MM.1S (cell line): ENCODE measurements around the gene ATF7.

Source experiments
- DNase-seq: peaks from one replicate; pipeline ENCODE4 v3.0.0-alpha.2; 2015
- H2AFZ ChIP-seq: fragments of 300-600 bp; sonication (generic); 2 replicates; pipeline ENCODE4 v1.6.0; 2016; ENCODE audit warnings: antibody characterized with exemption, low read length
- H3F3A ChIP-seq: fragments of 300-600 bp; sonication (generic); 2 replicates; pipeline ENCODE4 v1.6.1; 2016; ENCODE audit warnings: mild to moderate bottlenecking, antibody characterized with exemption, low read length, moderate library complexity, mixed read lengths; ENCODE audit not compliant: insufficient read depth
- H3K27ac ChIP-seq: fragments of 300-600 bp; sonication (generic); 2 replicates; pipeline ENCODE4 v1.5.1; 2016; ENCODE audit warnings: mild to moderate bottlenecking, low read length
- H3K27me3 ChIP-seq: fragments of 300-600 bp; sonication (generic); replicated peaks from 2 replicates; pipeline ENCODE4 v1.6.0; 2016; ENCODE audit warnings: low read length; ENCODE audit not compliant: insufficient read depth
- H3K36me3 ChIP-seq: fragments of 300-600 bp; sonication (generic); replicated peaks from 2 replicates; pipeline ENCODE4 v1.6.1; 2016; ENCODE audit warnings: mild to moderate bottlenecking, low read length, mixed read lengths; ENCODE audit not compliant: insufficient read depth
- H3K4me1 ChIP-seq: fragments of 300-600 bp; sonication (generic); 2 replicates; pipeline ENCODE4 v1.6.1; 2016; ENCODE audit warnings: low read length, mixed read lengths
- H3K4me2 ChIP-seq: fragments of 300-600 bp; sonication (generic); 2 replicates; pipeline ENCODE4 v1.6.0; 2016; ENCODE audit warnings: low read depth, low read length
- H3K4me3 ChIP-seq: fragments of 300-600 bp; sonication (generic); 2 replicates; pipeline ENCODE4 v1.5.1; 2016; ENCODE audit warnings: low read length, mixed read lengths
- H3K79me2 ChIP-seq: fragments of 300-600 bp; sonication (generic); 2 replicates; pipeline ENCODE4 v1.6.1; 2016; ENCODE audit warnings: mixed run types, low read length, mixed read lengths
- H3K9ac ChIP-seq: fragments of 300-600 bp; sonication (generic); 2 replicates; pipeline ENCODE4 v1.6.1; 2016; ENCODE audit warnings: low read length, mixed read lengths
- H3K9me2 ChIP-seq: fragments of 300-600 bp; sonication (generic); replicated peaks from 2 replicates; pipeline ENCODE4 v1.6.1; 2016; ENCODE audit warnings: mild to moderate bottlenecking, low read length, mixed read lengths; ENCODE audit not compliant: insufficient read depth
- H3K9me3 ChIP-seq: fragments of 300-600 bp; sonication (generic); replicated peaks from 2 replicates; pipeline ENCODE4 v1.6.1; 2016; ENCODE audit warnings: mild to moderate bottlenecking, low read length, mixed read lengths; ENCODE audit not compliant: insufficient read depth
- H4K20me1 ChIP-seq: fragments of 300-600 bp; sonication (generic); 2 replicates; pipeline ENCODE4 v1.6.1; 2016; ENCODE audit warnings: mild to moderate bottlenecking, low read length, moderate library complexity, mixed read lengths; ENCODE audit not compliant: insufficient read depth
- EZH2 ChIP-seq: fragments of 300-600 bp; sonication (generic); optimal IDR thresholded peaks from 2 replicates; pipeline ENCODE3; 2017; ENCODE audit warnings: low read depth, mild to moderate bottlenecking, antibody characterized with exemption, low read length, mixed read lengths
- EZH2phosphoT487 ChIP-seq: fragments of 300-600 bp; sonication (generic); IDR thresholded peaks from 2 replicates; pipeline ENCODE4 v1.6.1; 2018; ENCODE audit warnings: antibody characterized with exemption, low read length
- TF ChIP-seq, protein P1 (sequence below): fragments of 300-600 bp; sonication (generic); IDR thresholded peaks from 2 replicates; pipeline ENCODE4 v1.5.1; 2016; ENCODE audit warnings: antibody characterized with exemption, low read length, mixed read lengths

The ATF7 gene

DNA sequence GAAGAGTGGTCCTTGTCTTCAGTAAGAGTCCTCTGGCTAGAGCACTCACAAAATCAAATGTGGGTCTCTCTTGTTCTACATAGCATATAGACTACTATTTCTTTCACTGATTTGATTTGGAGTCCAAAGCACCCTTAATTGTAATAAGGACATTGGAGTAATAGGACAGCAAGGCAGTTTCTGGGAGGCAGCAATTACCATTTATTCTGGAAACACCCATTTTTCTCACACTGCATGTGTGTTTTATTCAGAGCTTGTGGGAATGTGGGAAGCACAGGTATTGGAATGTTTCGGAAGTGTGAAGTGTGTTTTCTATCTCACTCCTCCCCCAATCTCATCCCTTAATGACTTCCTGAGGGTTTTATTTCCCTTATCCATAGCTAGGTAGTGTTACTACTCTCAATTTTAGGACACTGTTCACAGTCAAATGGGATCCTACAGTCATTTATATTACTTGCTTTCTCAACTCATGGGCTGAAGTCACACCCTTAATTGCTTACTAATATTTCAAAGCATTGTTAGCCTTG, 154.1 kb downstream of the ATF7 start:
- peaks cover 90% of the 10 kb centered on the region for H3K79me2 ChIP-seq
- H4K20me1 ChIP-seq = no peaks in the 10 kb centered on the region
- H3K4me1 ChIP-seq = peaks cover 88% of the 10 kb centered on the region
- H3K9me2 ChIP-seq = no peaks in the 10 kb centered on the region
- H3K36me3 ChIP-seq = peaks cover 9% of the 10 kb centered on the region; the same call in 1 of the 2 replicates
- TF ChIP-seq, protein P1, sequence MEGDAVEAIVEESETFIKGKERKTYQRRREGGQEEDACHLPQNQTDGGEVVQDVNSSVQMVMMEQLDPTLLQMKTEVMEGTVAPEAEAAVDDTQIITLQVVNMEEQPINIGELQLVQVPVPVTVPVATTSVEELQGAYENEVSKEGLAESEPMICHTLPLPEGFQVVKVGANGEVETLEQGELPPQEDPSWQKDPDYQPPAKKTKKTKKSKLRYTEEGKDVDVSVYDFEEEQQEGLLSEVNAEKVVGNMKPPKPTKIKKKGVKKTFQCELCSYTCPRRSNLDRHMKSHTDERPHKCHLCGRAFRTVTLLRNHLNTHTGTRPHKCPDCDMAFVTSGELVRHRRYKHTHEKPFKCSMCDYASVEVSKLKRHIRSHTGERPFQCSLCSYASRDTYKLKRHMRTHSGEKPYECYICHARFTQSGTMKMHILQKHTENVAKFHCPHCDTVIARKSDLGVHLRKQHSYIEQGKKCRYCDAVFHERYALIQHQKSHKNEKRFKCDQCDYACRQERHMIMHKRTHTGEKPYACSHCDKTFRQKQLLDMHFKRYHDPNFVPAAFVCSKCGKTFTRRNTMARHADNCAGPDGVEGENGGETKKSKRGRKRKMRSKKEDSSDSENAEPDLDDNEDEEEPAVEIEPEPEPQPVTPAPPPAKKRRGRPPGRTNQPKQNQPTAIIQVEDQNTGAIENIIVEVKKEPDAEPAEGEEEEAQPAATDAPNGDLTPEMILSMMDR = no peak
- TF ChIP-seq EZH2phosphoT487 (no peak), EZH2 (no peak)
- no peaks in the 10 kb centered on the region for H3K9me3 ChIP-seq
- H3K9ac ChIP-seq = peak overlapping the region; percentile 76
- peak overlapping the region; percentile 21; the same call in 1 of the 2 replicates for H3K4me3 ChIP-seq
- peak overlapping the region; percentile 97 for H3K27ac ChIP-seq
- peaks cover 92% of the 10 kb centered on the region for H3F3A ChIP-seq
- peak overlapping the region; percentile 85 for H3K4me2 ChIP-seq
- DNase-seq = peak; percentile 8
- no peaks in the 10 kb centered on the region for H3K27me3 ChIP-seq
- no peak overlapping the region for H2AFZ ChIP-seq

DNA sequence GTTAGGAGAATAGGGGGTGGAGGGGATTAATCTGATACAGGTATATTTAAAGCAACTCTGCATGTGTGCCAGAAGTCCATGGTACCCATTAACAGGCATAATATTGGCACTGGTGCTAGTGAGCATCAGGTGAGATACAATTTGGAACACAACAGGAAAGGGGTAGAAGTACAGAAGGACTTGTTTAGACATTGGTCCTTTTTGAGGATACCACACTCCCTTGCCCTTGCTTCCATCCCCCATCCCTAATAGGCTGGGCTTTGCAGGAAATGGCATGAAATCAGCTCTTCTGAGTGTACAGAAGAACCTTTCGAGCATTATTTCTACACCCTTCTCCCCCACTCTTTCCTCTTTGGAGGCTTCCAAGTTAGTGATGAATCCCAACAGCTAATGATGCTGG, 157.9 kb downstream of the ATF7 start:
- Histone ChIP-seq H2AFZ (no peak overlapping the region), H3K9me3 (no peaks in the 10 kb centered on the region), H3F3A (peaks cover 92% of the 10 kb centered on the region), H3K36me3 (peaks cover 9% of the 10 kb centered on the region), H3K79me2 (peaks cover 90% of the 10 kb centered on the region), H3K27ac (peak overlapping the region; percentile 94), H3K4me1 (peaks cover 88% of the 10 kb centered on the region), H3K4me2 (peak overlapping the region; percentile 61), H4K20me1 (no peaks in the 10 kb centered on the region), H3K27me3 (no peaks in the 10 kb centered on the region), H3K4me3 (no peak overlapping the region), H3K9ac (peak overlapping the region; percentile 58; the same call in 1 of the 2 replicates), H3K9me2 (no peaks in the 10 kb centered on the region)
- peak; percentile 18 for DNase-seq
- TF ChIP-seq EZH2 = no peak
- TF ChIP-seq, protein P1 = no peak
- no peak for TF ChIP-seq EZH2phosphoT487

DNA sequence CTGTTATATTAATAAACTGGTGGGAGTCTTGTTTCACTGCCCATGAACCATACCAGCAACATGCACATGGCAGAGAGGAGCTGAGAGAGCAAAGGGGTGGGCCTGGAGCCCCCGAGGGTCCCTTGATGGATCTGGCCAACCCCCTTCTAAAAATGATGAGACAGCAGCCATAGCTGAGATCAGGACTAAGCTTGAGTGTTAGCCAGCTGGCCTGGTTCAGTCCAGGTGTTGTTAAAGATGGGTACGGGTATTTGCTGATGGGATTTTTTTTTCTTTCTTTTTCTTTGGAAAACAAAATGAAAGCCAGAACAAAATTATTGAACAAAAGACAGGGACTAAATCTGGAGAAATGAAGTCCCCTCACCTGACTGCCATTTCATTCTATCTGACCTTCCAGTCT, 158.3 kb downstream of the ATF7 start:
- Histone ChIP-seq H3K79me2 (peaks cover 90% of the 10 kb centered on the region), H3K4me3 (no peak overlapping the region), H3F3A (peaks cover 93% of the 10 kb centered on the region), H3K9me2 (no peaks in the 10 kb centered on the region), H3K9ac (peak overlapping the region; percentile 58; the same call in 1 of the 2 replicates), H4K20me1 (no peaks in the 10 kb centered on the region; the same call in 1 of the 2 replicates), H3K36me3 (peaks cover 9% of the 10 kb centered on the region), H2AFZ (no peak overlapping the region), H3K4me2 (peak overlapping the region; percentile 61), H3K4me1 (peaks cover 90% of the 10 kb centered on the region), H3K27me3 (no peaks in the 10 kb centered on the region), H3K27ac (peak overlapping the region; percentile 94), H3K9me3 (no peaks in the 10 kb centered on the region)
- TF ChIP-seq, protein P1 = no peak
- TF ChIP-seq EZH2 (no peak), EZH2phosphoT487 (no peak)
- peak; percentile 69 for DNase-seq
